ENCODE measurements around the gene MAPK1.
"Not testable (repeated sequence)": the region's sequence is repeated elsewhere in the genome, so short reads cannot be mapped to it uniquely, and the experiment has no call there.

Gene MAPK1

DNA sequence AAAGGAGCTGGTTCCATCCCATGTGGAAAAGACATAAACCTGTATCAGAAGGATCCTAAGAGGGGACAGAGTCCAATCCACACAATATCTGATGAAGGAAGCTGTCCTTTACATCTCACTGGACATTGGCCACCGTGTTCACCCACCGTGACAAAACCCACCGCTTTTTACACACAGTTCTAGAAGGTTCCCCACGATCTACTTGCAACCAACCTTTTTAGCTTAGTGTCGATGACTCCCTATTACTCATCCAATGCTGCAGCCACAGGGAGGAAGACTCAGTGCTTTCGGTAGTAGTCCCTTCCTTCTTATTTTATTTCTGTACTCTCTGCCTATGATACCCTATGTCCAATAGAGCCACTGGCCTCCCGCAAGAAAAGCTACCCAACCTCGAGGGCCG, 65.4 kb downstream of the MAPK1 start:
- H3K27ac Mint-ChIP-seq: peak overlapping the region; percentile 7
- H3K36me3 Mint-ChIP-seq: peaks cover 20% of the 10 kb centered on the region
- H3K4me1 Mint-ChIP-seq (ENCODE audit: low read depth): peaks cover 2% of the 10 kb centered on the region
- no peaks in the 10 kb centered on the region for H3K9me3 Mint-ChIP-seq (ENCODE audit: low read depth)
- H3K4me3 Mint-ChIP-seq: no peak overlapping the region
- H3K27me3 Mint-ChIP-seq: no peaks in the 10 kb centered on the region

DNA sequence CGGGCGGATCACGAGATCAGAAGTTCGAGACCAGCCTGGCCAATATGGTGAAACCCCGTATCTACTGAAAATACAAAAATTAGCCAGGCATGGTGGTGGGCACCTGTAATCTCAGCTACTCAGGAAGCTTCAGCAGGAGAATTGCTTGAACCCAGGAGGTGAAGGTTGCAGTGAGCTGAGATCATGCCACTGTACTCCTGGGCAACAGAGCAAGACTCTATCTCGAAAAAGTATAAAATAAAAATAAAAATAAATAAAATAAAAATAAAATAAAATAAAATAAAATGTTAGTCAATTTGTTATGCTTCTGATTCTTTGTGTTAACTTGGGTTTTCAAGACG, 66.2 kb downstream of the MAPK1 start:
- H3K27ac Mint-ChIP-seq; H3K9me3 Mint-ChIP-seq (ENCODE audit: low read depth); H3K27me3 Mint-ChIP-seq; H3K4me1 Mint-ChIP-seq (ENCODE audit: low read depth); H3K4me3 Mint-ChIP-seq: not testable (repeated sequence)
- peaks cover 21% of the 10 kb centered on the region for H3K36me3 Mint-ChIP-seq

DNA sequence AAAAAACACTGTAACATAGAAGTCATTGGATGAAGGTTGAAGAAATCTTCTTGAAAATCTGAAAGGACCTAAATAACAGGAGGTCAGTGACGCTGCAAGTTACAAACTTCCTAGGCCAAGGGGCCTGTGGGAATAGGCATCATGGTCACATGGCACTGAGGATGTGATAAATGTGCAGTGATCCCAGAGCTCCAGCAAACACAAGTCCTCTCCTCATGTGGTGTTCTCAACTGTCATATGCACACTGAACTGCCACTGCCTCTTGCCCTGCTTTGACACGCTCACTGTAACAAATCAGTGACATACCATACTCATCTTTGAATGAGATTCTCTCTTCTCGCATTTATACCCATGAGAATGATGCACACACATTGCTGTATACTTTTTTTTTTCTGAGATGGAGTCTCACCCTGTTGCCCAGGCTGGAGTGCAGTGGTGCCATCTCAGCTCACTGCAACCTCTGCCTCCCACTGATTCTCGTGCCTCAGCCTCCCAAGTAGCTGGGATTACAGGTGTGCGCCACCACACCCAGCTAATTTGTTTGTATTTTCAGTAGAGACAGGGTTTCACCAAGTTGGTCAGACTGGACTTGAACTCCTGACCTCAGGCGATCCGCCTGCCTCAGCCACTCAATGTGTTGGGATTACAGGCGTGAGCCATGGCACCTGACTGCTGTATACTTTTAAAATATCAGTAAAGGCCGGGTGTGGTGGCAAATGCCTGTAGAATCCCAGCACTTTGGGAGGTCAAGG, 66.7 kb downstream of the MAPK1 start:
- H3K36me3 Mint-ChIP-seq: peaks cover 24% of the 10 kb centered on the region
- H3K4me1 Mint-ChIP-seq (ENCODE audit: low read depth): peaks cover 2% of the 10 kb centered on the region
- no peak overlapping the region for H3K27ac Mint-ChIP-seq
- H3K27me3 Mint-ChIP-seq: no peaks in the 10 kb centered on the region
- H3K4me3 Mint-ChIP-seq: no peak overlapping the region
- no peaks in the 10 kb centered on the region for H3K9me3 Mint-ChIP-seq (ENCODE audit: low read depth)

DNA sequence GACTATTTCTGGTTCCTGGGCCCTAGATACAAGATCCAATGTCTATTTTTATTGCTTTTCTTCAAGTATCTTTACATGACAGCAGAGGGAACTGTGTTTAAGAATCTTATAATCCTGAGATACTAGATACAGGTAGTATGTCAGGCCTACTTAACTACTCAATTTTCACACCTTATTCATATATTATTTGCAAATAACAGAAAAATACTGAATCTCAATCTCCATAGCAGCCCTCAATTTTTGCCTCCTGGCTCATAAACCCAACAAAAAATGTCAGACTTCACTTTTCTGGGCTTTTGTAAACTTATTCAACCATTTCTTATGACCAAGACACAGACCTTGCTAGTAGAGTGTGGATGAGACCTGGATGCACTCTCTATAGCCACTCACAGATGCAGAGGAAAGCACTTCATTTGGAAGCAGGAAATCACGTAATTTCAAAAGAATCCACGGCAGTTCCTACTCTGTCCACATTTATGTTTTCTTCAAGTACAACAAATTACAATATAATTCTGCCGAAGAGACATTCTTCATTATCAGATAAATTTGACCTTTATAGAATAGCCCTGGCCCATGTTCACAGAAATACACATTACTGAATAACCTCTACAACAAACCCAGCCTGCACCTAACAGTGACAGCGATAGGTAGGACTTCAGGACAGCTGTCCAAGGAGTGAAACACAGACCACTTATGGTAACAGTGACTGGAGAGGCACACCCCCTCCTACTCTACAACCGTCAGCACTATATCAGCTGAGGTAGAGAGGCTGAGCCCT, 69.8 kb downstream of the MAPK1 start:
- H3K36me3 Mint-ChIP-seq: peaks cover 16% of the 10 kb centered on the region
- no peak overlapping the region for H3K27ac Mint-ChIP-seq
- H3K9me3 Mint-ChIP-seq (ENCODE audit: low read depth): no peaks in the 10 kb centered on the region
- H3K27me3 Mint-ChIP-seq: no peaks in the 10 kb centered on the region
- H3K4me3 Mint-ChIP-seq: no peak overlapping the region
- peaks cover 2% of the 10 kb centered on the region for H3K4me1 Mint-ChIP-seq (ENCODE audit: low read depth)

DNA sequence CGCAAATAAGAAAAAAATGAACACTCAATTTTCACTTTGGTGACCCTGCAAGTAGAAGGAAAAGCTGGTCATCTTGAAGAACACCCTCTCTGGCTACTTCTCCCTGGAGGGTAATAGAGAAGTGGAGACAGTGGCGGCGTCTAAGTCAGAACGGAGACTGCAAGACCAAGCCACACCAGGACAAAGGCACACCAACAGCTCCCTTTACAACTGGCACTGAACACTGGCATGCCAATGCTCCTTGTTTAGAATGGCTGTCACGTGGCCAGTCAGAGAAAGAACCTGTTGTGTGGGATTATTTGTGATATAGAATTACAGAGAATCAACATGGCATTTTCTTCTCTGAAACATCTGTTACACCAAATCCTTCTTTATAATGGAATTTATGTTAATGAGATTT, 70.6 kb downstream of the MAPK1 start:
- Mint-ChIP-seq H3K27me3 (no peaks in the 10 kb centered on the region), H3K27ac (peak overlapping the region; percentile 37), H3K4me1 (ENCODE audit: low read depth) (peaks cover 7% of the 10 kb centered on the region), H3K9me3 (ENCODE audit: low read depth) (no peaks in the 10 kb centered on the region), H3K36me3 (peaks cover 11% of the 10 kb centered on the region), H3K4me3 (no peak overlapping the region)

DNA sequence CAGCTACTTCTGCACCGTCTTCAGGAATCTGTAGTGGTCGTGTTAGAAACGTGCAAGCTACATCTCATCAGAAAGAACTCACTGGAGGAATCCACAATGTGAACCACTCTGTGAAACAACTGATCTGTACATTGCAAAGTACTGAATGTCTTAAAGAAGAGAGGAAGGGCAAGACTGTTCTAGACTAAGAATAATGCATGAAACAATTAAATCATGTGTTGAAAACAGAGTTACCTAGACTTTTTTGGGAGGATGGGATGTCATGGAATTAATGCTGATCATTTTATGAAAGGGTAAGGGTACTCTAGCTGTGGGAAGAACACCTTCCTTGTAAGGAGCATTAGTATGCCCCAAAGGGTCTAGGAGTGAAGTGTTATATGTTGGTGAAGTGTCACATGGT, 71.2 kb downstream of the MAPK1 start:
- peaks cover 14% of the 10 kb centered on the region for H3K4me1 Mint-ChIP-seq (ENCODE audit: low read depth)
- H3K27me3 Mint-ChIP-seq: no peaks in the 10 kb centered on the region
- H3K27ac Mint-ChIP-seq: peak overlapping the region; percentile 35
- H3K4me3 Mint-ChIP-seq: no peak overlapping the region
- H3K9me3 Mint-ChIP-seq (ENCODE audit: low read depth): no peaks in the 10 kb centered on the region
- peaks cover 10% of the 10 kb centered on the region for H3K36me3 Mint-ChIP-seq

DNA sequence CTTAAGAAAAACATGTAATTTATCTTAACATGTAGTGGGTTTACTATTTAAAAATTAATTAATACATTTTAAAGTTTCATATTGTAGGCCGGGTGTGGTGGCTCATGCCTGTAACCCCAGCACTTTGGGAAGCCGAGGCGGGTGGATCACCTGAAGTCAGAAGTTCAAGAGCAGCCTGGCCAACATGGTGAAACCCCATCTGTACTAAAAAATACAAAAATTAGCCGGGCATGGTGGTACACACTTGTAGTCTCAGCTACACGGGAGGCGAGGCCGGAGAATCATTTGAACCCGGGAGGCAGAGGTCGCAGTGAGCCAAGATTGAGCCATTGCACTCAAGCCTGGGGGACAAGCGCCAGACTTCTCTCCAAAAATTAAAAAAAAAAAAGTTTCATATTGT, 73.7 kb downstream of the MAPK1 start:
- H3K4me3 Mint-ChIP-seq; H3K27ac Mint-ChIP-seq; H3K9me3 Mint-ChIP-seq (ENCODE audit: low read depth); H3K27me3 Mint-ChIP-seq: not testable (repeated sequence)
- peaks cover 16% of the 10 kb centered on the region for H3K4me1 Mint-ChIP-seq (ENCODE audit: low read depth)
- peaks cover 11% of the 10 kb centered on the region for H3K36me3 Mint-ChIP-seq

DNA sequence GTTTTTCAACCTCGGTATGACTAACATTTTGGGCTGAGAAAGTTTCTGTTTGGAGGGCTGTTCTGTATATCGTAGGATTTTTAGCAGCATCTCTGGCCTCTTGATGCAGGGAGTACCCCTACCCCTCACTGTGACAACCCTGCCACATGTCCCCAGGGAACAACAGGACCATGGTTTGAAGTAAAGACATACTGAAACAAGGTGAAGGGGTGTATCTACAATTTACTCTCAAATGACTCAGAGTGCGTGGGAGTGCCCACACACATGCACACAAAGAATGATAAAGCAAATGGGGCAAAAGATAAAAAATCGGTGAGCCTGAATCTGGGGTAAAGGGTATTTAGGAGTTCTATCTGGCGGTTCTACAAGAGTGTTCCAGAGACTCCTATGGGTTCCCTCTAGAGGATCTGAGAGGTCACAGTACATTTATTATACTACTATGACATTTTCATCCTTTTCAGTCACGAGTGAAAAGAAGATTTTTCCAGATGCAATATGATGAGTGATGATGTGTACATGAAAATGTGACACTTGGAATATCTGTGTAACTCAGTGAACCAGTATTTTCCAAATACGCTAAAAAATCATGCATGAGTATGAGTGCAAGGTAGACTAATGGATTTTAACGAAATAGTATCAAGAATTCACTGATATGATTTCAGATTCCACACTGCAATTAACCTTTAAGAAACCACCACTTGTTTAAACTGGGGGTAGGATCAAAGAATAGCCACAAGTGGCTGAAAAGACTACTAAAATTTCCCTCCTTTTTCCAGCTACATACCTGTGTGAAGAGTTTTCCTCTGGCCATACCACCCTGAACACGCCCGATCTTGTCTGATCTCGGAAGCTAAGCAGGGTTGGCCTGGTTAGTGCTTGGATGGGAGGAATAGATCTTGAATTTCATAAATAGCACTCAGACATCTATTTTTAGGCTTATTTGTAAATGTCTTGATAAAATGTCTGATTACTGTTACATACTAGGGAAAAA, 75.5 kb downstream of the MAPK1 start:
- H3K4me3 Mint-ChIP-seq: peak overlapping the region; percentile 48
- peak overlapping the region; percentile 92 for H3K27ac Mint-ChIP-seq
- peaks cover 10% of the 10 kb centered on the region for H3K36me3 Mint-ChIP-seq
- H3K9me3 Mint-ChIP-seq (ENCODE audit: low read depth): no peaks in the 10 kb centered on the region
- peaks cover 17% of the 10 kb centered on the region for H3K4me1 Mint-ChIP-seq (ENCODE audit: low read depth)
- H3K27me3 Mint-ChIP-seq: no peaks in the 10 kb centered on the region

DNA sequence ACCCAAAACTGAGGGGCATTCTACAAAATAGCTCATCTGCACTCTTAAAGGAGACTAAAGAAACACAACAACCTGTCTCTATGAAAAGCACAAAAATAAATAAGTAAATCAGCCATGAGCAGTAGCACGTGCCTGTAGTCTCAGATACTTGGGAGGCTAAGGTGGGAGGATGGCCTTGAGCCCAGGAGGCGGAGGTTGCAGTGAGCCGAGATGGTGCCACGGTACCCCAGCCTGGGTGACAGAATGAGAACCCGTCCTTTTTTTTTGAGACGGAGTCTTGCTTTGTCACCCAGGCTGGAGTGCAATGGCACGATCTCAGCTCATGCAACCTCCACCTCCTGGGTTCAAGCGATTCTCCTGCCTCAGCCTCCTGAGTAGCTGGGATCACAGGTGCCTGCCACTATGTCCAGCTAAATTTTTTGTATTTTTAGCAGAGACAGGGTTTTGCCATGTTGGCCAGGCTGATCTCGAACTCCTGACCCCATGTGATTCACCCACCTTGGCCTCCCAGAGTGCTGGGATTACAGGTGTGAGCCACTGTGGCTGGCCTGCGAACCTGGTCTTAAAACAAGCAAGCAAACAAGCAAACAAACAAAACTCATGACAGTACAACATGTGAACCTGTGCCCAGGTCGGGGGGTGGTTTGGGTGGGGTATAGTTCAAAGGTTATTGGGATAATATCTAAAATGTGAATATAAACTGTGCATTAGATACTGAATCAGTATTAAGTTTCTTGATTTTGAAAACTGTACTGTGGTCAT, 76.4 kb downstream of the MAPK1 start:
- peaks cover 17% of the 10 kb centered on the region for H3K4me1 Mint-ChIP-seq (ENCODE audit: low read depth)

DNA sequence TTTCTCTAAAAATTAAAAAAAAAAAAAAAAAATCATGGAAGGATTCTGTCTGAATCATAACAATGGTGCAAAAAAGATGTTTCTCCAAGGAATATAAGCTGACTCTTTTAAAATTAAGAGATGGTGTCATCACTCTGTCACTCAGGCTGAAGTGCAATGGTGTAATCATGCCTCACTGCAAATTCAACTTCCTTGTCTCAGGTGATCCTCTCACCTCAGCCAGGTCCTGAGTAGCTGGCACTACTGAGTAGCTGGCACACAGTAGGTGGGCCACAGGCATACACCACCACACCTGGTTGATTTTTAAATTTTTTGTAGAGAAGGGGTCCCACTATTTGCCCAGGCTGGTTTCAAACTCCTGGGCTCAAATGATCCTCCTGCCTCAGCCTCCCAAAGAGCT, 77.1 kb downstream of the MAPK1 start:
- Mint-ChIP-seq H3K9me3 (ENCODE audit: low read depth) (no peaks in the 10 kb centered on the region), H3K4me1 (ENCODE audit: low read depth) (peaks cover 17% of the 10 kb centered on the region), H3K36me3 (peaks cover 7% of the 10 kb centered on the region), H3K27me3 (no peaks in the 10 kb centered on the region), H3K27ac (no peak overlapping the region), H3K4me3 (no peak overlapping the region)

More for the DNA sequence above, 76.4 kb downstream of the MAPK1 start:
- H3K4me3 Mint-ChIP-seq: peak overlapping the region; percentile 48
- not testable (repeated sequence) for H3K9me3 Mint-ChIP-seq (ENCODE audit: low read depth); H3K27me3 Mint-ChIP-seq; H3K36me3 Mint-ChIP-seq
- H3K27ac Mint-ChIP-seq: peak overlapping the region; percentile 92

DNA sequence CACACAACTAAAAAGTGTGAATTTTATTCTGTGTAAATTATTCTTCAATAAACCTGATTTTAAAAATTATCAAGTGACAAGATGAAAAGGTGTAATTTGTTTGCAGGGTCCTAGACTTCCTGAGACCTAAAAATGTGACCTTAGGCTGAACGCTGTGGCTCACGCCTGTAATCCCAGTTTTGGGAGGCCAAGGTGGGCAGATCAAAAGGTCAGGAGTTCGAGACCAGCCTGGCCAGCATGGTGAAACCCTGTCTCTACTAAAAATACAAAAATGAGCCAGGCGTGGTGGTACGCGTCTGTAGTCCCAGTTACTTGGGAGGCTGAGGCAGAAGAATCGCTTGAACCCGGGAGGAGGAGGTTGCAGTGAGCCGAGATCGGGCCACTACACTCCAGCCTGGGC, 79.9 kb downstream of the MAPK1 start:
- not testable (repeated sequence) for H3K36me3 Mint-ChIP-seq; H3K27me3 Mint-ChIP-seq; H3K9me3 Mint-ChIP-seq (ENCODE audit: low read depth); H3K27ac Mint-ChIP-seq; H3K4me3 Mint-ChIP-seq
- H3K4me1 Mint-ChIP-seq (ENCODE audit: low read depth): peaks cover 17% of the 10 kb centered on the region

DNA sequence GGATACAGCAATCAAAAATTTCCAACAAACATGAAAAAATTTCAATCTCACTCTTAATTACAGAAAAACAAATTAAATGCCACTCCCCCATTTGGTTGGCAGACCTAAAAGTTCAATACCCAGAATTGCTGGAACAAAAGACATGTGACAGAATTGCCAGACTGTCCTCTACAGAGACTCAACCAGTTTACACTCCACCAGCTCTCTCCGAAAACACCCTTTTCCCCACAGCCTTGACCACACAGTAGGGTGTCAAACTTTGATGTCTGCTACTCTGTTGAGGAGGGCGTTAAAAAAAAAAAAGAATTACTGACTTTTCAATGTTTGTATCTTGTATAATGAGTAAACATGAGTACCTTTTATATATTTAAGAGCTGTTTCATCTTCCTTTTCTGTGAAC, 87.2 kb downstream of the MAPK1 start:
- Mint-ChIP-seq H3K4me3 (no peak overlapping the region), H3K4me1 (ENCODE audit: low read depth) (no peaks in the 10 kb centered on the region), H3K36me3 (no peaks in the 10 kb centered on the region), H3K27me3 (no peaks in the 10 kb centered on the region), H3K27ac (no peak overlapping the region), H3K9me3 (ENCODE audit: low read depth) (no peaks in the 10 kb centered on the region)

DNA sequence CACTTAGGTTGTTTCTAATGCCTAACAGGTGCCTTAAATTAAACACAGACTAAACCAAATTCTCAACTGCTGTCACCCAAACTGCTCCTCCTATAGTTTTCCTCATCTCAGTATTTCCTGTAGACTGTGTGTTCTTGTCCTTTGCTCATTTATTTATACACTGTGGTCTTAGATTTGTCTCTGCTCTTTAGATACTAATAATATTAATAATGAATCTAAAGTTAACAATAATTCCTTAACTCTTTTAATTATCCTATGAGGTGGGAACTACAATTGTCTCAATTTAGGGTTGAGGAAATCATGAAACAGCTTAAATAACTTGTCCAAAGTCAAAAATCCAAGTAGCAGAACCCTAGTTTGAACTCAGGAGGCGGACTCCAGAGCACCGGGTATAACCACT, 88.0 kb downstream of the MAPK1 start:
- Mint-ChIP-seq H3K27me3 (no peaks in the 10 kb centered on the region), H3K27ac (no peak overlapping the region), H3K36me3 (peaks cover 2% of the 10 kb centered on the region), H3K9me3 (ENCODE audit: low read depth) (no peaks in the 10 kb centered on the region), H3K4me3 (no peak overlapping the region), H3K4me1 (ENCODE audit: low read depth) (no peaks in the 10 kb centered on the region)

DNA sequence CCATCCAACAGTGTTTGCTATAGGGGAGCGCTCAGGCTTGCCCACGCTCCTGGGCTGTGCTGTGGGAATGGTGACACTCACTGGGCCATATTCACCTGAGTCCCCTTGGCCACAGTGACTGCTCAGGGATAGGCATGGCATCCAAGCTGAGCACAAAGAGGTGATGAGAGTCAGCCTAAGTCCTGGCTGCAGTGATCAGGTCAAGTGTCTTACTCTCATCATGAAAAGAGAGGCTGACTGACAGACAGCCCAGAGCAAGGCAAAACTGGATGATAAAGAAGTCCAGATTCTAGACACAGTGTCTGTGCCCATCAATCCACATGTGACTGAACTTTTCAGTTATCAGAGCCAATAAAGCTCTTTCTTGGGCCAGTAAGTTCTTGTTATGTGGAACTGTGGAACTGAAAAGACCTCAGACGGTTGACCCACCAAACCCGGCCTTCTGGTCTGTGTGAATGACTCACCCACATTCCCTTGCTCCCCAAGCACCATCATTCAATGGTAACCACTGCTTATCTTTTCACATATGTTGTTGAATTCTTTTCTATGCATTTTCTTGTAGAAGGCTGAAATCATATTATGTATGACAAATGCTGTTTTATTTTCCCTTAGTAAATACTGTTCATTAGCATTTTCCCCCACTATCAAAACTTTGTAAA, 88.6 kb downstream of the MAPK1 start:
- no peaks in the 10 kb centered on the region for H3K27me3 Mint-ChIP-seq
- no peaks in the 10 kb centered on the region for H3K4me1 Mint-ChIP-seq (ENCODE audit: low read depth)
- no peak overlapping the region for H3K4me3 Mint-ChIP-seq
- H3K9me3 Mint-ChIP-seq (ENCODE audit: low read depth): no peaks in the 10 kb centered on the region
- H3K36me3 Mint-ChIP-seq: peaks cover 2% of the 10 kb centered on the region
- H3K27ac Mint-ChIP-seq: no peak overlapping the region

Measured in activated naive CD8-positive, alpha-beta T cell (primary cell).